H9 (cell line): ENCODE measurements around the gene CYSTM1. TPM values are rescaled to one million over a fixed set of nuclear protein-coding genes. Genes with fewer than 3 reads are reported as not detected.

Experiments used
- DNase-seq: peaks from one replicate; pipeline ENCODE4 v3.0.0-alpha.2; 2017
- H2AFZ ChIP-seq: one replicate; pipeline ENCODE4 v1.6.1; 2013; ENCODE audit warnings: mild to moderate bottlenecking, low read length, control low read depth, moderate library complexity
- H2AK5ac ChIP-seq: 2 replicates; pipeline ENCODE4 v1.6.1; 2013; ENCODE audit warnings: low read length, control low read depth, mixed read lengths; ENCODE audit not compliant: insufficient read length
- H2BK120ac ChIP-seq: one replicate; pipeline ENCODE4 v1.6.1; 2013; ENCODE audit warnings: low read depth, mild to moderate bottlenecking, low read length, control low read depth, inconsistent platforms; ENCODE audit not compliant: poor library complexity, severe bottlenecking
- H2BK12ac ChIP-seq: 2 replicates; pipeline ENCODE4 v1.6.1; 2013; ENCODE audit warnings: low read length, control low read depth, mixed read lengths, low read depth; ENCODE audit not compliant: insufficient read length
- H2BK15ac ChIP-seq: 2 replicates; pipeline ENCODE4 v1.6.1; 2013; ENCODE audit warnings: low read depth, low read length, control low read depth
- H2BK20ac ChIP-seq: one replicate; pipeline ENCODE4 v1.6.1; 2013; ENCODE audit warnings: low read depth, mild to moderate bottlenecking, low read length, control low read depth, inconsistent platforms; ENCODE audit not compliant: poor library complexity, severe bottlenecking
- H2BK5ac ChIP-seq: 2 replicates; pipeline ENCODE4 v1.6.1; 2013; ENCODE audit warnings: low read length, control low read depth, mixed read lengths; ENCODE audit not compliant: insufficient read length
- H3K14ac ChIP-seq: 2 replicates; pipeline ENCODE4 v1.6.1; 2013; ENCODE audit warnings: low read length, control low read depth; ENCODE audit not compliant: insufficient read depth
- H3K18ac ChIP-seq: 2 replicates; pipeline ENCODE4 v1.6.1; 2013; ENCODE audit warnings: low read depth, mild to moderate bottlenecking, mixed read lengths, low read length, control low read depth; ENCODE audit not compliant: insufficient read length
- H3K23ac ChIP-seq: 2 replicates; pipeline ENCODE4 v1.6.1; 2013; ENCODE audit warnings: low read length, control low read depth, mixed read lengths, low read depth; ENCODE audit not compliant: insufficient read length
- H3K23me2 ChIP-seq: 2 replicates; pipeline ENCODE4 v1.6.1; 2013; ENCODE audit warnings: low read depth, mild to moderate bottlenecking, mixed read lengths, low read length, control low read depth; ENCODE audit not compliant: insufficient read length, poor library complexity, severe bottlenecking
- H3K27ac ChIP-seq: 2 replicates; pipeline ENCODE4 v1.5.1; 2013; ENCODE audit warnings: low read length, control low read depth, mixed read lengths, low read depth; ENCODE audit not compliant: insufficient read length
- H3K27me3 ChIP-seq: 2 replicates; pipeline ENCODE4 v1.6.1; 2013; ENCODE audit warnings: low read length, control low read depth, inconsistent platforms; ENCODE audit not compliant: insufficient read depth
- H3K4ac ChIP-seq: 2 replicates; pipeline ENCODE4 v1.6.1; 2013; ENCODE audit warnings: low read depth, mild to moderate bottlenecking, control low read depth, inconsistent platforms, low read length, moderate library complexity
- H3K4me1 ChIP-seq: 2 replicates; pipeline ENCODE4 v1.6.1; 2013; ENCODE audit warnings: low read length, control low read depth, inconsistent platforms; ENCODE audit not compliant: insufficient read depth
- H3K4me2 ChIP-seq: 2 replicates; pipeline ENCODE4 v1.6.1; 2013; ENCODE audit warnings: low read length, control low read depth, mixed read lengths; ENCODE audit not compliant: insufficient read length, insufficient read depth
- H3K56ac ChIP-seq: 2 replicates; pipeline ENCODE4 v1.6.1; 2013; ENCODE audit warnings: low read depth, mild to moderate bottlenecking, mixed read lengths, low read length, control low read depth; ENCODE audit not compliant: insufficient read length
- H3K79me1 ChIP-seq: 2 replicates; pipeline ENCODE4 v1.6.1; 2013; ENCODE audit warnings: low read depth, mild to moderate bottlenecking, moderate library complexity, low read length, control low read depth, inconsistent platforms; ENCODE audit not compliant: insufficient read depth, poor library complexity, severe bottlenecking
- H3K79me2 ChIP-seq: 2 replicates; pipeline ENCODE4 v1.6.1; 2013; ENCODE audit warnings: low read length, control low read depth, inconsistent platforms; ENCODE audit not compliant: insufficient read depth
- H3K9ac ChIP-seq: 2 replicates; pipeline ENCODE4 v1.6.1; 2013; ENCODE audit warnings: low read length, control low read depth, mixed read lengths; ENCODE audit not compliant: insufficient read length; ENCODE audit errors: extremely low read depth
- H3K9me3 ChIP-seq: one replicate; pipeline ENCODE4 v1.6.1; 2013; ENCODE audit warnings: low read depth, low read length, inconsistent platforms; ENCODE audit not compliant: control insufficient read depth
- H3T11ph ChIP-seq: one replicate; pipeline ENCODE4 v1.6.1; 2013; ENCODE audit warnings: mild to moderate bottlenecking, low read length, control low read depth, inconsistent platforms
- H4K20me1 ChIP-seq: one replicate; pipeline ENCODE4 v1.6.1; 2013; ENCODE audit not compliant: control insufficient read depth, insufficient read length, insufficient read depth
- H4K5ac ChIP-seq: 2 replicates; pipeline ENCODE4 v1.6.1; 2013; ENCODE audit warnings: low read depth, mild to moderate bottlenecking, mixed read lengths, low read length, control low read depth; ENCODE audit not compliant: insufficient read length
- H4K8ac ChIP-seq: replicated peaks from 2 replicates; pipeline ENCODE4 v1.6.1; 2013; ENCODE audit warnings: low read length, control low read depth, mixed read lengths, low read depth; ENCODE audit not compliant: insufficient read length
- H4K91ac ChIP-seq: 2 replicates; pipeline ENCODE4 v1.6.1; 2013; ENCODE audit warnings: low read depth, mild to moderate bottlenecking, moderate library complexity, mixed read lengths, low read length, control low read depth; ENCODE audit not compliant: insufficient read length
- H3K27ac Mint-ChIP-seq, 3 experiments: 2 replicates in 2 of 3; 3 replicates in 1 of 3; pipeline ENCODE4 v1.8.0; 2020 to 2021; ENCODE audit warnings: mixed read lengths in 3 of 3, mild to moderate bottlenecking in 1 of 3, moderate library complexity in 1 of 3
- H3K27me3 Mint-ChIP-seq: 2 replicates; pipeline ENCODE4 v1.8.0; 2021; ENCODE audit warnings: low read depth, mild to moderate bottlenecking, moderate library complexity, mixed read lengths
- H3K36me3 Mint-ChIP-seq, 3 experiments: 2 replicates in 2 of 3; 3 replicates in 1 of 3; pipeline ENCODE4 v1.8.0; 2020 to 2021; ENCODE audit warnings: low read depth in 3 of 3, mixed read lengths in 3 of 3; ENCODE audit not compliant: insufficient read depth in 1 of 3
- H3K4me1 Mint-ChIP-seq, 2 experiments: 2 replicates each; pipeline ENCODE4 v1.8.0; 2020; ENCODE audit warnings: mixed read lengths in 2 of 2
- H3K4me3 Mint-ChIP-seq, 2 experiments: 2 replicates in 1 of 2; 3 replicates in 1 of 2; pipeline ENCODE4 v1.8.0; 2020 to 2021; ENCODE audit warnings: mild to moderate bottlenecking in 2 of 2, mixed read lengths in 2 of 2, moderate library complexity in 1 of 2
- H3K9me3 Mint-ChIP-seq, 2 experiments: 2 replicates in 1 of 2; 3 replicates in 1 of 2; pipeline ENCODE4 v1.8.0; 2020; ENCODE audit warnings: mild to moderate bottlenecking in 2 of 2, mixed read lengths in 2 of 2, moderate library complexity in 1 of 2
- WGBS: extraction: QIAGEN DNeasy Blood & Tissue Kit; methylation state at CpG from one replicate; pipeline ENCODE4 v1.1.7; 2013; ENCODE audit warnings: missing lambda C conversion rate, low lambda C conversion rate, mixed read lengths; ENCODE audit not compliant: insufficient read length; ENCODE audit errors: extremely low coverage; 5-methylcytosine and 5-hydroxymethylcytosine counted together
- total RNA-seq: library from RNA; stranded (reverse); gene quantifications from 2 replicates; pipeline ENCODE4 v1.2.1, GENCODE V29; 2021
- TF ChIP-seq, protein P1 (sequence below): fragments of 200-600 bp; sonication (generic); conservative IDR thresholded peaks from 3 replicates; pipeline ENCODE4 v1.8.0; 2021; ENCODE audit warnings: antibody characterized with exemption, mild to moderate bottlenecking

The CYSTM1 gene
- total RNA-seq, 1 experiment from 2014 or later: 20.6 TPM

DNA sequence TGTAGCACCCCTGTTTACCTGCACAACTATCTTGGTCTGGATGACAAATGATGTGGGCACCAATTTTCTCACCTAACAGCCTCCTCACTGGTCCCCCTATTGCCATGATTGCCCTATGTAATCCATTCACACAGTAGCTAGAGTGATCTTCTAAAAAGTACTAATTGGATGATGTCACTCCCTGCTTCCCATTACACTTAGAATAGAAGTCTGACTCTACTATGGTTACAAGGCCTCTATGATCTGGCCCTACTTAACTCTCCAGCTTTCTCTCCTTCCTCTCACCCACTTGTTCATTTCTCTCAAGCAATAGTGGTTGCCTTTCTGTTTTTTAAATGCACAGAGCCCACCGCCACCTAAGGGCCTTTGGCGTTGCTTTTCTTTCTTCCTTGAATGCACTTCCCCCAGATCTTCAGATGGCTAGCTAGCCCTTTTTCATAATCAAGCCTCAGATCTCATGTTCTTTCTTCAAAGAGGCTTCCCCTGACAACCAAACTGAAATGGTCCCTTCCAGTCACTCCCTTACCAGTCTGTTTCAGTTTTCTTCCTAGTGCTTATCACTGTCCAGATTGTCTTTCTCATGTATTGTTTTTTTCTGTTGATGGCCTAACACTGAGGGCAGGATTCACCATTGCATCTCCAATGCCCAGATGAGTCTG, 40.6 kb upstream of the CYSTM1 start:
- Histone ChIP-seq H3K23ac (no peak overlapping the region), H3K4ac (no peak overlapping the region), H3K18ac (no peak overlapping the region), H4K8ac (no peak overlapping the region), H3K79me1 (no peaks in the 10 kb centered on the region), H3T11ph (no peak overlapping the region), H3K27me3 (no peaks in the 10 kb centered on the region), H3K23me2 (no peaks in the 10 kb centered on the region), H2BK5ac (no peak overlapping the region), H4K20me1 (no peaks in the 10 kb centered on the region), H2BK20ac (no peak overlapping the region), H2BK120ac (no peak overlapping the region), H3K4me2 (no peak overlapping the region), H3K4me1 (peaks cover 3% of the 10 kb centered on the region; the same call in 1 of the 2 replicates), H3K9me3 (no peaks in the 10 kb centered on the region), H3K56ac (no peak overlapping the region), H3K79me2 (no peaks in the 10 kb centered on the region), H2BK15ac (no peak overlapping the region), H3K9ac (no peak overlapping the region), H2AK5ac (no peak overlapping the region), H3K27ac (no peak overlapping the region), H4K5ac (no peak overlapping the region), H3K14ac (no peak overlapping the region), H2BK12ac (no peak overlapping the region), H2AFZ (no peak overlapping the region), H4K91ac (no peak overlapping the region)
- Mint-ChIP-seq H3K9me3 (no peaks in the 10 kb centered on the region), H3K4me1 (peaks cover 14 to 20% of the 10 kb centered on the region in 2 experiments), H3K27ac (no peak overlapping the region), H3K36me3 (no peaks in the 10 kb centered on the region), H3K27me3 (peaks cover 6% of the 10 kb centered on the region), H3K4me3 (no peak overlapping the region)
- no CpG with 5 or more reads among the region's 2 CpGs for WGBS
- TF ChIP-seq, protein P1, sequence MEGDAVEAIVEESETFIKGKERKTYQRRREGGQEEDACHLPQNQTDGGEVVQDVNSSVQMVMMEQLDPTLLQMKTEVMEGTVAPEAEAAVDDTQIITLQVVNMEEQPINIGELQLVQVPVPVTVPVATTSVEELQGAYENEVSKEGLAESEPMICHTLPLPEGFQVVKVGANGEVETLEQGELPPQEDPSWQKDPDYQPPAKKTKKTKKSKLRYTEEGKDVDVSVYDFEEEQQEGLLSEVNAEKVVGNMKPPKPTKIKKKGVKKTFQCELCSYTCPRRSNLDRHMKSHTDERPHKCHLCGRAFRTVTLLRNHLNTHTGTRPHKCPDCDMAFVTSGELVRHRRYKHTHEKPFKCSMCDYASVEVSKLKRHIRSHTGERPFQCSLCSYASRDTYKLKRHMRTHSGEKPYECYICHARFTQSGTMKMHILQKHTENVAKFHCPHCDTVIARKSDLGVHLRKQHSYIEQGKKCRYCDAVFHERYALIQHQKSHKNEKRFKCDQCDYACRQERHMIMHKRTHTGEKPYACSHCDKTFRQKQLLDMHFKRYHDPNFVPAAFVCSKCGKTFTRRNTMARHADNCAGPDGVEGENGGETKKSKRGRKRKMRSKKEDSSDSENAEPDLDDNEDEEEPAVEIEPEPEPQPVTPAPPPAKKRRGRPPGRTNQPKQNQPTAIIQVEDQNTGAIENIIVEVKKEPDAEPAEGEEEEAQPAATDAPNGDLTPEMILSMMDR: no peak
- DNase-seq: no peak
